ENCODE results near the gene LYPD6. TPM values are rescaled to one million over a fixed set of nuclear protein-coding genes. Genes with fewer than 3 reads are reported as not detected.

Gene LYPD6
- polyA plus RNA-seq, 1 donor = 5.4 TPM

GRCh38 chr2:149468636-149469035, 138.2 kb downstream of the LYPD6 start:
- Histone ChIP-seq H3K36me3 (ENCODE audit: control insufficient read depth, insufficient read depth, low read length) (no peaks in the 10 kb centered on the region), H3K4me3 (ENCODE audit: low read length) (no peak overlapping the region), H3K27me3 (ENCODE audit: control insufficient read depth, insufficient read depth, low read length) (no peaks in the 10 kb centered on the region), H3K9me3 (ENCODE audit: control insufficient read depth, low read depth, low read length) (no peaks in the 10 kb centered on the region), H3K4me1 (ENCODE audit: control insufficient read depth, insufficient read depth, low read length) (peaks cover 9% of the 10 kb centered on the region), H3K27ac (ENCODE audit: low read length) (no peak overlapping the region)
- no CpG with 5 or more reads among the region's 4 CpGs for WGBS (ENCODE audit: insufficient coverage, low lambda C conversion rate)
- no peak for DNase-seq

GRCh38 chr2:149470046-149470445, 139.7 kb downstream of the LYPD6 start:
- WGBS (ENCODE audit: insufficient coverage, low lambda C conversion rate) = no CpG with 5 or more reads among the region's 7 CpGs
- peaks cover 9% of the 10 kb centered on the region for H3K4me1 ChIP-seq (ENCODE audit: control insufficient read depth, insufficient read depth, low read length)
- H3K27me3 ChIP-seq (ENCODE audit: control insufficient read depth, insufficient read depth, low read length) = no peaks in the 10 kb centered on the region
- no peak overlapping the region for H3K4me3 ChIP-seq (ENCODE audit: low read length)
- no peak overlapping the region for H3K27ac ChIP-seq (ENCODE audit: low read length)
- H3K9me3 ChIP-seq (ENCODE audit: control insufficient read depth, low read depth, low read length) = no peaks in the 10 kb centered on the region
- DNase-seq = no peak
- no peaks in the 10 kb centered on the region for H3K36me3 ChIP-seq (ENCODE audit: control insufficient read depth, insufficient read depth, low read length)

- WGBS (ENCODE audit: insufficient coverage, low lambda C conversion rate) = no CpG with 5 or more reads among the region's 2 CpGs
- H3K27me3 ChIP-seq (ENCODE audit: control insufficient read depth, insufficient read depth, low read length) = no peaks in the 10 kb centered on the region
These were observed 142.0 kb downstream of the LYPD6 start for GRCh38 chr2:149472413-149472812.

GRCh38 chr2:149473068-149473467, 142.7 kb downstream of the LYPD6 start:
- H3K36me3 ChIP-seq (ENCODE audit: control insufficient read depth, insufficient read depth, low read length) = no peaks in the 10 kb centered on the region
- no peak overlapping the region for H3K27ac ChIP-seq (ENCODE audit: low read length)
- H3K9me3 ChIP-seq (ENCODE audit: control insufficient read depth, low read depth, low read length) = no peaks in the 10 kb centered on the region
- no peak for DNase-seq
- no peak overlapping the region for H3K4me3 ChIP-seq (ENCODE audit: low read length)
- H3K4me1 ChIP-seq (ENCODE audit: control insufficient read depth, insufficient read depth, low read length) = no peaks in the 10 kb centered on the region
- no CpG with 5 or more reads among the region's 1 CpG for WGBS (ENCODE audit: insufficient coverage, low lambda C conversion rate)
- no peaks in the 10 kb centered on the region for H3K27me3 ChIP-seq (ENCODE audit: control insufficient read depth, insufficient read depth, low read length)

More at GRCh38 chr2:149472413-149472812, 142.0 kb downstream of the LYPD6 start:
- Histone ChIP-seq H3K36me3 (ENCODE audit: control insufficient read depth, insufficient read depth, low read length) (no peaks in the 10 kb centered on the region), H3K9me3 (ENCODE audit: control insufficient read depth, low read depth, low read length) (no peaks in the 10 kb centered on the region), H3K4me3 (ENCODE audit: low read length) (no peak overlapping the region), H3K4me1 (ENCODE audit: control insufficient read depth, insufficient read depth, low read length) (no peaks in the 10 kb centered on the region), H3K27ac (ENCODE audit: low read length) (no peak overlapping the region)
- DNase-seq = no peak

GRCh38 chr2:149473521-149473920, 143.1 kb downstream of the LYPD6 start:
- no peaks in the 10 kb centered on the region for H3K9me3 ChIP-seq (ENCODE audit: control insufficient read depth, low read depth, low read length)
- no peak overlapping the region for H3K4me3 ChIP-seq (ENCODE audit: low read length)
- no peak for DNase-seq
- H3K4me1 ChIP-seq (ENCODE audit: control insufficient read depth, insufficient read depth, low read length) = no peaks in the 10 kb centered on the region
- no peaks in the 10 kb centered on the region for H3K36me3 ChIP-seq (ENCODE audit: control insufficient read depth, insufficient read depth, low read length)
- H3K27me3 ChIP-seq (ENCODE audit: control insufficient read depth, insufficient read depth, low read length) = no peaks in the 10 kb centered on the region
- H3K27ac ChIP-seq (ENCODE audit: low read length) = no peak overlapping the region

GRCh38 chr2:149483004-149483605, 152.7 kb downstream of the LYPD6 start:
- Histone ChIP-seq H3K27ac (ENCODE audit: low read length) (no peak overlapping the region), H3K9me3 (ENCODE audit: control insufficient read depth, low read depth, low read length) (no peaks in the 10 kb centered on the region), H3K4me3 (ENCODE audit: low read length) (no peak overlapping the region), H3K4me1 (ENCODE audit: control insufficient read depth, insufficient read depth, low read length) (no peaks in the 10 kb centered on the region), H3K27me3 (ENCODE audit: control insufficient read depth, insufficient read depth, low read length) (no peaks in the 10 kb centered on the region), H3K36me3 (ENCODE audit: control insufficient read depth, insufficient read depth, low read length) (no peaks in the 10 kb centered on the region)
- no CpG with 5 or more reads among the region's 4 CpGs for WGBS (ENCODE audit: insufficient coverage, low lambda C conversion rate)
- DNase-seq = no peak

GRCh38 chr2:149486664-149487063, 156.3 kb downstream of the LYPD6 start:
- DNase-seq = no peak
- H3K36me3 ChIP-seq (ENCODE audit: control insufficient read depth, insufficient read depth, low read length) = no peaks in the 10 kb centered on the region
- no peaks in the 10 kb centered on the region for H3K27me3 ChIP-seq (ENCODE audit: control insufficient read depth, insufficient read depth, low read length)
- no peak overlapping the region for H3K27ac ChIP-seq (ENCODE audit: low read length)
- H3K9me3 ChIP-seq (ENCODE audit: control insufficient read depth, low read depth, low read length) = no peaks in the 10 kb centered on the region
- no peak overlapping the region for H3K4me3 ChIP-seq (ENCODE audit: low read length)
- no CpG with 5 or more reads among the region's 3 CpGs for WGBS (ENCODE audit: insufficient coverage, low lambda C conversion rate)
- no peaks in the 10 kb centered on the region for H3K4me1 ChIP-seq (ENCODE audit: control insufficient read depth, insufficient read depth, low read length)

- no peaks in the 10 kb centered on the region for H3K4me1 ChIP-seq (ENCODE audit: control insufficient read depth, insufficient read depth, low read length)
- H3K4me3 ChIP-seq (ENCODE audit: low read length) = no peak overlapping the region
- WGBS (ENCODE audit: insufficient coverage, low lambda C conversion rate) = no CpG with 5 or more reads among the region's 1 CpG
- no peaks in the 10 kb centered on the region for H3K27me3 ChIP-seq (ENCODE audit: control insufficient read depth, insufficient read depth, low read length)
- DNase-seq = no peak
- H3K9me3 ChIP-seq (ENCODE audit: control insufficient read depth, low read depth, low read length) = no peaks in the 10 kb centered on the region
- H3K36me3 ChIP-seq (ENCODE audit: control insufficient read depth, insufficient read depth, low read length) = no peaks in the 10 kb centered on the region
- no peak overlapping the region for H3K27ac ChIP-seq (ENCODE audit: low read length)
These were observed 156.8 kb downstream of the LYPD6 start for GRCh38 chr2:149487189-149487588.

- WGBS (ENCODE audit: insufficient coverage, low lambda C conversion rate) = 47% methylated on average over 2 of the region's 10 CpGs
- H3K9me3 ChIP-seq (ENCODE audit: control insufficient read depth, low read depth, low read length) = no peaks in the 10 kb centered on the region
These were observed 158.5 kb downstream of the LYPD6 start for GRCh38 chr2:149488706-149489440.

GRCh38 chr2:149489452-149489851, 159.1 kb downstream of the LYPD6 start:
- no peak overlapping the region for H3K4me3 ChIP-seq (ENCODE audit: low read length)

More at GRCh38 chr2:149488706-149489440, 158.5 kb downstream of the LYPD6 start:
- Histone ChIP-seq H3K4me3 (ENCODE audit: low read length) (no peak overlapping the region), H3K27me3 (ENCODE audit: control insufficient read depth, insufficient read depth, low read length) (no peaks in the 10 kb centered on the region), H3K27ac (ENCODE audit: low read length) (no peak overlapping the region), H3K4me1 (ENCODE audit: control insufficient read depth, insufficient read depth, low read length) (no peaks in the 10 kb centered on the region), H3K36me3 (ENCODE audit: control insufficient read depth, insufficient read depth, low read length) (no peaks in the 10 kb centered on the region)
- DNase-seq = no peak

GRCh38 chr2:149490296-149490695, 159.9 kb downstream of the LYPD6 start:
- no peak for DNase-seq
- Histone ChIP-seq H3K27me3 (ENCODE audit: control insufficient read depth, insufficient read depth, low read length) (no peaks in the 10 kb centered on the region), H3K4me1 (ENCODE audit: control insufficient read depth, insufficient read depth, low read length) (no peaks in the 10 kb centered on the region), H3K27ac (ENCODE audit: low read length) (no peak overlapping the region), H3K36me3 (ENCODE audit: control insufficient read depth, insufficient read depth, low read length) (no peaks in the 10 kb centered on the region), H3K9me3 (ENCODE audit: control insufficient read depth, low read depth, low read length) (no peaks in the 10 kb centered on the region), H3K4me3 (ENCODE audit: low read length) (no peak overlapping the region)
- no CpG with 5 or more reads among the region's 3 CpGs for WGBS (ENCODE audit: insufficient coverage, low lambda C conversion rate)

More at GRCh38 chr2:149489452-149489851, 159.1 kb downstream of the LYPD6 start:
- no peaks in the 10 kb centered on the region for H3K27me3 ChIP-seq (ENCODE audit: control insufficient read depth, insufficient read depth, low read length)
- H3K9me3 ChIP-seq (ENCODE audit: control insufficient read depth, low read depth, low read length) = no peaks in the 10 kb centered on the region
- no peaks in the 10 kb centered on the region for H3K36me3 ChIP-seq (ENCODE audit: control insufficient read depth, insufficient read depth, low read length)
- no peaks in the 10 kb centered on the region for H3K4me1 ChIP-seq (ENCODE audit: control insufficient read depth, insufficient read depth, low read length)
- no peak overlapping the region for H3K27ac ChIP-seq (ENCODE audit: low read length)
- no CpG with 5 or more reads among the region's 11 CpGs for WGBS (ENCODE audit: insufficient coverage, low lambda C conversion rate)
- DNase-seq = no peak
